Measurements from ENCODE around the gene SUSD3. TPM values are rescaled to one million over a fixed set of nuclear protein-coding genes. Genes with fewer than 3 reads are reported as not detected.

SUSD3 gene
- total RNA-seq, 1 experiment from 2014 or later, result not detected

GRCh38 chr9:93053781-93054331 lies 4.6 kb upstream of the SUSD3 start:
- ChIA-PET CTCF (no interaction called here), POLR2A (ENCODE audit: low non-redundant PET) (no interaction called here)
- Histone ChIP-seq H3K9me3 (ENCODE audit: low read depth, low read length, poor library complexity, severe bottlenecking) (no peaks in the 10 kb centered on the region), H3K4me3 (ENCODE audit: low read depth, low read length, poor library complexity, severe bottlenecking) (no peak overlapping the region), H3K27ac (ENCODE audit: low read depth, low read length, poor library complexity, severe bottlenecking) (no peak overlapping the region), H3K36me3 (ENCODE audit: insufficient read depth, low read length, poor library complexity, severe bottlenecking) (no peaks in the 10 kb centered on the region), H3K27me3 (replicated peaks; ENCODE audit: insufficient read depth, low read depth, low read length, poor library complexity) (no peaks in the 10 kb centered on the region), H3K4me1 (ENCODE audit: insufficient read depth, low read length, poor library complexity, severe bottlenecking) (no peaks in the 10 kb centered on the region)
- no TSS peak for BruUV-seq (replicated peaks)
- TF ChIP-seq CTCF (conservative IDR thresholded peaks at IDR 0.05; ENCODE audit: low read depth, low read length) (no peak), EZH2 (IDR thresholded peaks at IDR 0.05; ENCODE audit: borderline replicate concordance, low read depth, low read length, poor library complexity, severe bottlenecking) (no peak)
- no peak for DNase-seq (ENCODE audit: low spot score)
- intact Hi-C loops (cut with micrococcal nuclease; ENCODE audit: unreplicated experiment), result no loop called here

- ChIA-PET POLR2A (ENCODE audit: low non-redundant PET) (no interaction called here), CTCF (no interaction called here)
- no peaks in the 10 kb centered on the region for H3K4me1 ChIP-seq (ENCODE audit: insufficient read depth, low read length, poor library complexity, severe bottlenecking)
- no peaks in the 10 kb centered on the region for H3K9me3 ChIP-seq (ENCODE audit: low read depth, low read length, poor library complexity, severe bottlenecking)
- no peaks in the 10 kb centered on the region for H3K27me3 ChIP-seq (replicated peaks; ENCODE audit: insufficient read depth, low read depth, low read length, poor library complexity)
- no peaks in the 10 kb centered on the region for H3K36me3 ChIP-seq (ENCODE audit: insufficient read depth, low read length, poor library complexity, severe bottlenecking)
- no peak overlapping the region for H3K4me3 ChIP-seq (ENCODE audit: low read depth, low read length, poor library complexity, severe bottlenecking)
- TF ChIP-seq CTCF (conservative IDR thresholded peaks at IDR 0.05; ENCODE audit: low read depth, low read length), result no peak
- no peak for TF ChIP-seq EZH2 (IDR thresholded peaks at IDR 0.05; ENCODE audit: borderline replicate concordance, low read depth, low read length, poor library complexity, severe bottlenecking)
- BruUV-seq (replicated peaks), result no TSS peak
- H3K27ac ChIP-seq (ENCODE audit: low read depth, low read length, poor library complexity, severe bottlenecking), result no peak overlapping the region
- intact Hi-C loops (cut with micrococcal nuclease; ENCODE audit: unreplicated experiment), result no loop called here
- no peak for DNase-seq (ENCODE audit: low spot score)
Observed at GRCh38 chr9:93054758-93055704, 3.5 kb upstream of the SUSD3 start.

GRCh38 chr9:93057042-93057702 lies 1.3 kb upstream of the SUSD3 start:
- DNase-seq (ENCODE audit: low spot score), result no peak
- POLR2A ChIA-PET (ENCODE audit: low non-redundant PET), result no interaction called here

More at GRCh38 chr9:93057042-93057702, 1.3 kb upstream of the SUSD3 start:
- H3K4me1 ChIP-seq (ENCODE audit: insufficient read depth, low read length, poor library complexity, severe bottlenecking), result no peaks in the 10 kb centered on the region
- intact Hi-C loops (cut with micrococcal nuclease; ENCODE audit: unreplicated experiment), result no loop called here
- no peak overlapping the region for H3K27ac ChIP-seq (ENCODE audit: low read depth, low read length, poor library complexity, severe bottlenecking)
- H3K9me3 ChIP-seq (ENCODE audit: low read depth, low read length, poor library complexity, severe bottlenecking), result no peaks in the 10 kb centered on the region
- no peak overlapping the region for H3K4me3 ChIP-seq (ENCODE audit: low read depth, low read length, poor library complexity, severe bottlenecking)
- TF ChIP-seq EZH2 (IDR thresholded peaks at IDR 0.05; ENCODE audit: borderline replicate concordance, low read depth, low read length, poor library complexity, severe bottlenecking) (no peak), CTCF (conservative IDR thresholded peaks at IDR 0.05; ENCODE audit: low read depth, low read length) (no peak)
- CTCF ChIA-PET, result no interaction called here
- no peaks in the 10 kb centered on the region for H3K36me3 ChIP-seq (ENCODE audit: insufficient read depth, low read length, poor library complexity, severe bottlenecking)
- BruUV-seq (replicated peaks), result no TSS peak
- no peaks in the 10 kb centered on the region for H3K27me3 ChIP-seq (replicated peaks; ENCODE audit: insufficient read depth, low read depth, low read length, poor library complexity)

Measured in A673 (cell line).